Small intestine (tissue), 7 donors: ENCODE data around the gene BAIAP2. TPM values are rescaled to one million over a fixed set of nuclear protein-coding genes. Genes with fewer than 3 reads are reported as not detected.

Experiments used
- DNase-seq, 2 donors: peaks; one replicate each; pipeline versions ENCODE4 v3.0.0 to v3.0.0-alpha.2; 2013
- FAIRE-seq: peaks from 2 replicates; lab custom pipeline; 2012; peaks lifted over from hg19 to GRCh38; lab: Jason Lieb, UNC
- H3K27ac ChIP-seq, 3 donors: one replicate each; pipeline ENCODE4 v1.5.1; 2013; ENCODE audit warnings: low read length in 2 of 3, mild to moderate bottlenecking in 2 of 3, control low read depth in 1 of 3, inconsistent platforms in 1 of 3, low read depth in 1 of 3, moderate library complexity in 1 of 3
- H3K27me3 ChIP-seq, 3 donors: one replicate each; pipeline ENCODE4 v1.6.1; 2013; ENCODE audit warnings: low read length in 3 of 3, inconsistent platforms in 1 of 3; ENCODE audit not compliant: control insufficient read depth in 3 of 3, insufficient read depth in 3 of 3
- H3K36me3 ChIP-seq, 3 donors: one replicate each; pipeline ENCODE4 v1.6.1; 2013; ENCODE audit warnings: low read length in 3 of 3, inconsistent platforms in 1 of 3, low read depth in 1 of 3, mild to moderate bottlenecking in 1 of 3, moderate library complexity in 1 of 3; ENCODE audit not compliant: control insufficient read depth in 3 of 3, insufficient read depth in 2 of 3
- H3K4me1 ChIP-seq, 3 donors: one replicate each; pipeline ENCODE4 v1.6.1; 2013; ENCODE audit warnings: low read length in 2 of 3, inconsistent platforms in 1 of 3, low read depth in 1 of 3, mild to moderate bottlenecking in 1 of 3, moderate library complexity in 1 of 3; ENCODE audit not compliant: control insufficient read depth in 3 of 3, insufficient read depth in 2 of 3
- H3K4me3 ChIP-seq, 3 donors: one replicate each; pipeline ENCODE4 v1.5.1; 2013; ENCODE audit warnings: low read length in 3 of 3, control low read depth in 1 of 3, inconsistent platforms in 1 of 3, low read depth in 1 of 3, mild to moderate bottlenecking in 1 of 3, moderate library complexity in 1 of 3
- H3K9me3 ChIP-seq, 2 donors: one replicate each; pipeline ENCODE4 v1.6.1; 2013; ENCODE audit warnings: low read depth in 1 of 2, low read length in 1 of 2; ENCODE audit not compliant: control insufficient read depth in 2 of 2, insufficient read depth in 1 of 2
- WGBS, 3 donors: extraction: QIAGEN DNeasy Blood & Tissue Kit; methylation state at CpG; one replicate each; pipeline ENCODE4 v1.1.7; 2013; 5-methylcytosine and 5-hydroxymethylcytosine counted together
- polyA plus RNA-seq, 4 donors: library from polyadenylated mRNA; stranded (reverse) in 3 of 4; unstranded in 1 of 4; fragments of 200-250 nt in 3 of 4; fragments of 120-200 nt in 1 of 4; gene quantifications; one replicate each; pipeline versions ENCODE4 v1.2.1 to v1.2.3, GENCODE V29; 2013
- donor health status: healthy with polysubstance abuse.
- donor health status: control.
- donor health status: control.
- donor health status: Bipolar disorder and iron deficiency.
- donor health status: healthy.

The BAIAP2 gene
- polyA plus RNA-seq, 4 donors: 1.8 to 14.5 (median 7.5) TPM

DNA sequence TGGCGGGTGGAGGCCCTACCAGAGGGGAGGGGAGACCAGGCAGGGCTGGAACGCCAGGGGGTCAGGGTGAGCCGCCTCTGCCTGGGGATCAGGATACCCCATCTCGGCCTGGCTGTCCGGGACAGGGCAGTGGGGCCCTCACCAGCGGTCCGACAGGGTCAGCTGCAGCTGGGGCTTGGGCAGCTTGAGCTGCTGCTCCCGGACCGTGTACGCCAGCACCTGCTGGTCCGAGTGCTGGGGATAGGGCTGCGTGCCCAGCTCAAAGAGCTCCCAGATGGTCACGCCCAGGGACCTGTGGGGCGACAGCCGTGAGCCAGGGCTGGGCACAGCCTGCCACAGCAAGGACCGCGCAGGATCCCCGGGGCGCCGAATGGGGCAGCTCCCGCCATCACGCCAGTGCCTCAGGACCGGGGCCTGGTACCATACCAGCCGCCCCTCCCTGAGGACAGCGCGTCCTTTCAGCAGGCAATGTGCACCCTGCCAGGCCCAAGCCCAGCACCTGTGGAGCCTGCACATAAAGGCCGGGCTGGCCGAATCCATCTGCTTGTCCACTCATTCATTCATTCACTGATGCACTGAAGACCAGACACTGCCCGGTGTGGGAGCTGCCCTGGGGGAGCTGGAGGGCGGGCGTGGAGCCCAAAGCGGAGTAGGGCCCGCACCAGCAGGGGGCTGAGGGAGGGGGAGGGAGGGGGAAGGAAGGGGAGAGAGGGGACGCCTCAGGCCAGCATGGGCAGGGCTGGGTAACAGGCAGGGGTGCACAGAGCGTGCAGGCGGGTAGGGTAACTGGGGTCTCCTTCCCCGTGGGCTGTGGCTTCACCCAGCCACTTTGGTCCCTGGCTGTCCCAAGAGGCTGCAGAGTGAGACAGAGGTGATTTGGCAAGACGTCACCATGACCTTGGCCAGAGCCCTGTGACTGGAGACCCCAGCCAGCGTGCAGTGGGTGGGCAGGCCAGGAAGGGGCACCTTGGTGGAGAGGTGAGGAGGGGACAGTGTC lies 88.4 kb downstream of the BAIAP2 start:
- H3K4me1 ChIP-seq: peaks cover 0 to under 1% (median 0%) of the 10 kb centered on the region in 3 donors
- no peaks in the 10 kb centered on the region for H3K9me3 ChIP-seq
- 88 to 91% (median 88%) methylated on average over 35 to 39 of the region's 39 CpGs for WGBS, 3 donors
- DNase-seq: no peak
- H3K27ac ChIP-seq: no peak overlapping the region
- no peak overlapping the region for H3K4me3 ChIP-seq
- peaks cover 2 to 93% (median 15%) of the 10 kb centered on the region in 3 donors for H3K36me3 ChIP-seq
- H3K27me3 ChIP-seq: peaks cover 0 to 3% (median 0%) of the 10 kb centered on the region in 3 donors
- no peak for FAIRE-seq

DNA sequence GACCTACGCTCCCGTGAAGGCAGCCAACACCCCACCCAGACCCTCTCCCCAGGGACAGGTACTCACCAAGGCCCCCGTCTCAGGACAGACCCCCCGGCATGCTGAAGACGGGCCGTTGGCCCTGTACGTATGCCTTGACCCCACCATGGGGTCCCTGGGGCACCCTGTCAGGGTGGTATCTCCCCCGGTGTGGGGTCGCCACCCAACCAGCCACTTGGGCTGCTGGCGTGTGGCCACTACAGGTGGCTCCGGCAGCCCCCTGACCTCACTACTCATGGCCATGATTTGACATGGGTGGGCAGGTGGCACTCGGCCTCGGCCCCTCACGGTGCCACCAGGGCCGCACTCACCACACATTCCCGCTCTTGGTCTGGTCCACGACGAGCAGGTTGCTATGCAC lies 89.4 kb downstream of the BAIAP2 start:
- Histone ChIP-seq H3K36me3 (peaks cover 2 to 93% (median 15%) of the 10 kb centered on the region in 3 donors), H3K27ac (no peak overlapping the region), H3K4me3 (no peak overlapping the region), H3K9me3 (no peaks in the 10 kb centered on the region), H3K4me1 (peaks cover 0 to 3% (median 0%) of the 10 kb centered on the region in 3 donors), H3K27me3 (peaks cover 0 to 3% (median 0%) of the 10 kb centered on the region in 3 donors)
- FAIRE-seq: no peak
- DNase-seq: no peak
- 90 to 93% (median 92%) methylated on average over 18 of the region's 18 CpGs for WGBS, 3 donors

- DNase-seq (no peak), FAIRE-seq (no peak)
- peaks cover 0 to 90% (median 13%) of the 10 kb centered on the region in 3 donors for H3K36me3 ChIP-seq
- no peaks in the 10 kb centered on the region for H3K9me3 ChIP-seq
- H3K4me3 ChIP-seq: no peak overlapping the region
- H3K27ac ChIP-seq: no peak overlapping the region
- WGBS, 3 donors: 49 to 75% (median 74%) methylated on average over 14 of the region's 14 CpGs
- H3K27me3 ChIP-seq: peaks cover 0 to 3% (median 0%) of the 10 kb centered on the region in 3 donors
- H3K4me1 ChIP-seq: peaks cover 0 to 13% (median 0%) of the 10 kb centered on the region in 3 donors
Measured at GRCh38 chr17:81125573-81126081, 90.7 kb downstream of the BAIAP2 start.

- peaks cover 0 to 13% (median 0%) of the 10 kb centered on the region in 3 donors for H3K4me1 ChIP-seq
- peaks cover 0 to 3% (median 0%) of the 10 kb centered on the region in 3 donors for H3K27me3 ChIP-seq
- peaks cover 0 to 86% (median 12%) of the 10 kb centered on the region in 3 donors for H3K36me3 ChIP-seq
- 77 to 85% (median 85%) methylated on average over 30 to 34 of the region's 34 CpGs for WGBS, 3 donors
- H3K4me3 ChIP-seq: no peak overlapping the region
- no peak overlapping the region for H3K27ac ChIP-seq
- no peaks in the 10 kb centered on the region for H3K9me3 ChIP-seq
- FAIRE-seq (no peak), DNase-seq (no peak)
Measured at GRCh38 chr17:81126281-81127132, 91.6 kb downstream of the BAIAP2 start.

DNA sequence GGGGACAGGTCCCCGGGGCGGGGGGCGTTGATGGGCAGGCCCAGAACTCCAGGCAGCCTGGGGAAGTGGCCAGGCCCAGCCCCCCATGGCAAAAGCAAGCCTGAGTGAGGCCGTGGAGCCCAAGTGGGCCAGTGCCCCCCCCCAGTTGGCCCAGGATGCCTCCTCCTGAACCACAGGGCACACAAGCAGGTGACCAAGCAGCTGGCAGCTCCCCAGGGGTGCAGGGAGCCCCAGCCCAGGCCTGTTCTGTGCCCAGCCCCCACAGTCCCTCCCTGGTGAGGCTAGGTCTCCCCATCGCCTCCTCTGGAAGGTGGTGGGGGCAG lies 92.1 kb downstream of the BAIAP2 start:
- Histone ChIP-seq H3K4me1 (peaks cover 0 to 15% (median 0%) of the 10 kb centered on the region in 3 donors), H3K27ac (no peak overlapping the region), H3K27me3 (peaks cover 0 to 3% (median 0%) of the 10 kb centered on the region in 3 donors), H3K36me3 (peaks cover 0 to 81% (median 6%) of the 10 kb centered on the region in 3 donors), H3K9me3 (no peaks in the 10 kb centered on the region), H3K4me3 (no peak overlapping the region)
- DNase-seq: no peak
- 56 to 68% (median 67%) methylated on average over 1 to 5 of the region's 5 CpGs for WGBS, 3 donors
- FAIRE-seq: no peak

DNA sequence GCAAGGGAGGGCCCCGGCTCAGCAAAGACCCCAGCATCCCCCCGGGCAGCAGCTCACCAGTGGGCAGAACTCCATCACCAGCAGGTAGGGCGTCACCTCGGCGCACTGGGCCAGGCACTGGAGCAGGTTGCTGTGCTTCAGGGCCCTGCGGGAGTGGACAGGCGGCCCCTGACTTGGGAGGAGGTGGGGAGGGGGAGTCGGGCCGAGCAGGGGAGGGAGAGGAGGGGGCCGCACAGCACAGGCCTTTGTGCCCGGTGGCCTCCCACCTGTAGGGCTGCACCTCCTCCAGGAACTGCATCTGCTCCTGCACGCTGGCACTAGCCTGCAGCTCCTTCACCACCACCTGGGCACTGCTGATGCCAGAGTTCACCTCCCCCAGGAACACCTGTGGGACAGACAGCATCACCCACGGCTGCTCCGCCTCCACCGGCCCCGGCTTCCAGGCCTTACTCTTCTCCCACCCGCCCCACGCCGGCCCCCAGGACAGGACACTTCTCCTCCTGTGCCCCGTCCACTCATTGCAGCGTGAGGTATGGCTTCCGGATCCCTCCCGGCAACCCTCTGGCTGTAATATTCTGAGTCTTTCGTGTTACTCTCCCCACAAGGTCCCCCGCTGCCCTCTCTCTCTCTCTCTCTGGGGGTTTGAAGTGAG lies 92.7 kb downstream of the BAIAP2 start:
- DNase-seq (no peak), FAIRE-seq (no peak)
- Histone ChIP-seq H3K36me3 (peaks cover 0 to 80% (median 2%) of the 10 kb centered on the region in 3 donors), H3K9me3 (no peaks in the 10 kb centered on the region), H3K27me3 (peaks cover 0 to 3% (median 0%) of the 10 kb centered on the region in 3 donors), H3K4me1 (peaks cover 0 to 20% (median 0%) of the 10 kb centered on the region in 3 donors), H3K27ac (no peak overlapping the region), H3K4me3 (no peak overlapping the region)
- WGBS, 3 donors: 75 to 83% (median 76%) methylated on average over 19 to 24 of the region's 25 CpGs

GRCh38 chr17:81128338-81128737 lies 93.4 kb downstream of the BAIAP2 start:
- no peaks in the 10 kb centered on the region for H3K9me3 ChIP-seq
- DNase-seq: no peak
- peaks cover 0 to 27% (median 0%) of the 10 kb centered on the region in 3 donors for H3K4me1 ChIP-seq
- no peak overlapping the region for H3K4me3 ChIP-seq
- no peak overlapping the region for H3K27ac ChIP-seq
- peaks cover 0 to 73% (median 2%) of the 10 kb centered on the region in 3 donors for H3K36me3 ChIP-seq
- no peak for FAIRE-seq
- no peaks in the 10 kb centered on the region for H3K27me3 ChIP-seq
- WGBS, 3 donors: 86 to 94% (median 88%) methylated on average over 14 of the region's 14 CpGs
